ENCODE measurements around the gene BRCC3.

The BRCC3 gene

DNA sequence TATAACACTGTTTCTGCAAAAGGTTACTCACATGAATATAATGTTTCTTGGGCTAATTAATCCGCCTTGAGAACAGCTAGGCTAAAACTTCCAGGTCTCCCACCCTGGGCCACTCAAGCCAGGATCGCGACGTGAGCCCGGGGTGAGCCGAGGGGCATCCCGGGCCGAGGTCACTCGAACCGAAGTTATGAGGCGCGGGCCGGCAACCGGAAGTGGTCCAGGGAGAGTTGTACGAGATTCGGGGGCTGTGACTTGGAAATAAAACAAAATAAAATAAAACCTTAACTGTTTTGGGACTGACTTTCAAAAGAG lies 689 bp upstream of the BRCC3 start:
- Histone ChIP-seq H4K8ac (ENCODE audit: low read depth, low read length) (no peak overlapping the region), H3K4ac (ENCODE audit: low read length) (no peak overlapping the region), H3K14ac (ENCODE audit: low read length) (no peak overlapping the region), H3K23ac (ENCODE audit: low read depth, low read length, poor library complexity) (no peak overlapping the region), H2AK5ac (ENCODE audit: low read depth, low read length) (no peak overlapping the region), H2BK15ac (ENCODE audit: low read length) (no peak overlapping the region), H3K18ac (ENCODE audit: low read length) (peak overlapping the region; percentile 83), H3K36me3 (replicated peaks in 1 of 2; ENCODE audit: control insufficient read depth in 2 of 2, insufficient read depth in 2 of 2, low read length in 2 of 2) (peaks cover 0 to 23% of the 10 kb centered on the region in 2 donors), H2BK5ac (ENCODE audit: low read length) (no peak overlapping the region), H3K9ac (ENCODE audit: low read depth, low read length, poor library complexity) (no peak overlapping the region), H3K4me3 (ENCODE audit: low read length in 2 of 2) (peak overlapping the region; percentile 54 to 84), H2BK120ac (ENCODE audit: low read depth, low read length) (no peak overlapping the region), H2BK12ac (ENCODE audit: low read length) (no peak overlapping the region), H3K79me1 (ENCODE audit: low read depth, low read length) (no peaks in the 10 kb centered on the region), H3K9me3 (replicated peaks in 1 of 2; ENCODE audit: control insufficient read depth in 2 of 2, insufficient read depth in 1 of 2, low read depth in 1 of 2, low read length in 2 of 2) (no peaks in the 10 kb centered on the region), H2AFZ (ENCODE audit: low read length) (peak overlapping the region; percentile 79), H4K91ac (ENCODE audit: low read depth, low read length, poor library complexity) (no peak overlapping the region), H3K27me3 (ENCODE audit: control insufficient read depth in 3 of 3, insufficient read depth in 3 of 3, low read depth in 1 of 3, low read length in 3 of 3) (no peaks in the 10 kb centered on the region), H3K27ac (replicated peaks; ENCODE audit: low read length) (no peak overlapping the region), H3K4me1 (ENCODE audit: control insufficient read depth in 2 of 2, insufficient read depth in 1 of 2, low read depth in 1 of 2, low read length in 2 of 2) (peaks cover 1 to 5% of the 10 kb centered on the region in 2 donors), H3K4me2 (ENCODE audit: insufficient read depth, low read length, poor library complexity, severe bottlenecking) (peak overlapping the region; percentile 47)
- no peak for DNase-seq (ENCODE audit: low spot score)
- WGBS, 2 donors (ENCODE audit: extremely low coverage in 2 of 2, insufficient read length in 2 of 2, insufficient replicate concordance in 1 of 2) = no CpG with 5 or more reads among the region's 16 CpGs

DNA sequence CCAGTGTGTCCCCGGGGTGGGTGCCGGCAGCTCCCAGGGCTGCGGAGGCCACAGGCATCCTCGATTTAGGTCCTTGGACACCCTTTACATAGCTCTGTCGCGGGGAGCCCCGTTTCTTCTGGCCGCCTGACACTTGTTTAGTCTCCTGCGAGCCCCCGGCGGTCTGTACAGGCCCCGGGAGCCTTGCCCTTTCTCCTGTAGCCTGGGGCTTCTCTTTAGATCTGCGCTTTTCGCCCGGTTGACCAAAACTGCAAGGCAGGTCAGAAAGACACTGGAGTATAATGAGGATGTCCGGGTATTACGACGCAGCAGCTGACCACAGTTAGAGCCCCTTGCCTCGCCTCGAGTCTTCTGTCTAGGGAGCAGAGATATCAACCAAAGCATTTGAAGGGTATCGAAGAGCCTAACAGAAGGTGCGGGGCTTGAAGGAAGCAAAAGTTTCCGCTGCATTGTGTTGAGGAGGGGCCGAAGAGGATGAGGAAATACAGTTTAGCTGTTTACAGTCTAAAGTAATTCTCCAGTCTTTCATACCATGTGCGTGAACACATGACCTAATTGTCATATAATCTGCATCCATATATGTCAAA lies 479 bp downstream of the BRCC3 start:
- Histone ChIP-seq H3K27ac (replicated peaks; ENCODE audit: low read length) (peak overlapping the region; percentile 67), H3K27me3 (ENCODE audit: control insufficient read depth in 3 of 3, insufficient read depth in 3 of 3, low read depth in 1 of 3, low read length in 3 of 3) (no peaks in the 10 kb centered on the region), H3K23ac (ENCODE audit: low read depth, low read length, poor library complexity) (no peak overlapping the region), H3K9me3 (replicated peaks in 1 of 2; ENCODE audit: control insufficient read depth in 2 of 2, insufficient read depth in 1 of 2, low read depth in 1 of 2, low read length in 2 of 2) (no peaks in the 10 kb centered on the region), H2BK5ac (ENCODE audit: low read length) (no peak overlapping the region), H2BK12ac (ENCODE audit: low read length) (no peak overlapping the region), H4K8ac (ENCODE audit: low read depth, low read length) (no peak overlapping the region), H2AFZ (ENCODE audit: low read length) (peak overlapping the region; percentile 86), H3K36me3 (replicated peaks in 1 of 2; ENCODE audit: control insufficient read depth in 2 of 2, insufficient read depth in 2 of 2, low read length in 2 of 2) (peaks cover 0 to 32% of the 10 kb centered on the region in 2 donors), H3K4me1 (ENCODE audit: control insufficient read depth in 2 of 2, insufficient read depth in 1 of 2, low read depth in 1 of 2, low read length in 2 of 2) (peaks cover 1 to 5% of the 10 kb centered on the region in 2 donors), H3K4me2 (ENCODE audit: insufficient read depth, low read length, poor library complexity, severe bottlenecking) (peak overlapping the region; percentile 45), H2BK15ac (ENCODE audit: low read length) (no peak overlapping the region), H3K18ac (ENCODE audit: low read length) (peak overlapping the region; percentile 31), H4K91ac (ENCODE audit: low read depth, low read length, poor library complexity) (no peak overlapping the region), H2AK5ac (ENCODE audit: low read depth, low read length) (no peak overlapping the region), H3K4me3 (ENCODE audit: low read length in 2 of 2) (peak overlapping the region; percentile 71 to 98), H3K79me1 (ENCODE audit: low read depth, low read length) (no peaks in the 10 kb centered on the region), H3K4ac (ENCODE audit: low read length) (no peak overlapping the region), H3K14ac (ENCODE audit: low read length) (no peak overlapping the region), H3K9ac (ENCODE audit: low read depth, low read length, poor library complexity) (peak overlapping the region; percentile 78), H2BK120ac (ENCODE audit: low read depth, low read length) (no peak overlapping the region)
- DNase-seq (ENCODE audit: low spot score) = no peak
- no CpG with 5 or more reads among the region's 25 CpGs for WGBS, 2 donors (ENCODE audit: extremely low coverage in 2 of 2, insufficient read length in 2 of 2, insufficient replicate concordance in 1 of 2)

DNA sequence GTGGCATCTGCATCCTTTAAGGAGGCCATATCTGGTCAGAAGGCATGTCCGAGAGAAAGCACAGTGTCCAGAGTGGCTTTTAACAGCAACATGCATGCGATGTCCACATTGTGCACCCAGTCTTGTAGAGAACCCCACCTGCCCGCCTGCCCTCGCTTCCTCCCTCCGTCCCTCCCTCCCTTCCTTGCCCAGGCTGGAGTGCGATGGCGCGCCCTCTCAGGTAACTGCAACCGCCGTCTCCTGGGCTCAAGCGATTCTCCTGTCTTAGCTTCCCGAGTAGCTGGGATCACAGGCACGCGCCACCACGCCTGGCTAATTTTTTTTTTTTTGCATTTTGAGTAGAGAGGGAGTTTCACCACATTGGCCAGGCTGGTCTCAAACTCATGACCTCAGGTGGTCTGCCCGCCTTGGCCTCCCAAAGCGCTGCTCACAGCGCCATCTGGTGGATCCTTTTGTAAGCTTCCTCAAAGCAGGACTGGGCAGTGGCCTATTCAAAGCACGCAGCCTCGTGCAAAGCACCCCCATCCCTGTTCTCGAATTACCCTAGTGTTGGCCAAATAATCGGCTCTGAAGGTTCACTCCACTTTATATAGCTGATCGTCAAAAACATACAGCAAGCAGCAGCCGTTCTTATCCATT lies 15.0 kb downstream of the BRCC3 start:
- no peak overlapping the region for H3K4me2 ChIP-seq (ENCODE audit: insufficient read depth, low read length, poor library complexity, severe bottlenecking)
- DNase-seq (ENCODE audit: low spot score) = no peak
- H3K27me3 ChIP-seq (ENCODE audit: control insufficient read depth in 3 of 3, insufficient read depth in 3 of 3, low read depth in 1 of 3, low read length in 3 of 3) = no peaks in the 10 kb centered on the region
- no peak overlapping the region for H3K23ac ChIP-seq (ENCODE audit: low read depth, low read length, poor library complexity)
- no peak overlapping the region for H3K9ac ChIP-seq (ENCODE audit: low read depth, low read length, poor library complexity)
- no peak overlapping the region for H2BK5ac ChIP-seq (ENCODE audit: low read length)
- H2AFZ ChIP-seq (ENCODE audit: low read length) = no peak overlapping the region
- H2BK12ac ChIP-seq (ENCODE audit: low read length) = no peak overlapping the region
- H2BK15ac ChIP-seq (ENCODE audit: low read length) = no peak overlapping the region
- no peak overlapping the region for H4K8ac ChIP-seq (ENCODE audit: low read depth, low read length)
- no peak overlapping the region for H3K27ac ChIP-seq (replicated peaks; ENCODE audit: low read length)
- H2BK120ac ChIP-seq (ENCODE audit: low read depth, low read length) = no peak overlapping the region
- H3K4me3 ChIP-seq (ENCODE audit: low read length in 2 of 2) = no peak overlapping the region
- no peak overlapping the region for H3K4ac ChIP-seq (ENCODE audit: low read length)
- no peak overlapping the region for H2AK5ac ChIP-seq (ENCODE audit: low read depth, low read length)
- H3K36me3 ChIP-seq (replicated peaks in 1 of 2; ENCODE audit: control insufficient read depth in 2 of 2, insufficient read depth in 2 of 2, low read length in 2 of 2) = peaks cover 7 to 49% of the 10 kb centered on the region in 2 donors
- H3K9me3 ChIP-seq (replicated peaks in 1 of 2; ENCODE audit: control insufficient read depth in 2 of 2, insufficient read depth in 1 of 2, low read depth in 1 of 2, low read length in 2 of 2) = no peaks in the 10 kb centered on the region
- no CpG with 5 or more reads among the region's 24 CpGs for WGBS, 2 donors (ENCODE audit: extremely low coverage in 2 of 2, insufficient read length in 2 of 2, insufficient replicate concordance in 1 of 2)
- no peaks in the 10 kb centered on the region for H3K4me1 ChIP-seq (ENCODE audit: control insufficient read depth in 2 of 2, insufficient read depth in 1 of 2, low read depth in 1 of 2, low read length in 2 of 2)
- no peak overlapping the region for H3K14ac ChIP-seq (ENCODE audit: low read length)
- no peaks in the 10 kb centered on the region for H3K79me1 ChIP-seq (ENCODE audit: low read depth, low read length)
- no peak overlapping the region for H4K91ac ChIP-seq (ENCODE audit: low read depth, low read length, poor library complexity)
- no peak overlapping the region for H3K18ac ChIP-seq (ENCODE audit: low read length)

DNA sequence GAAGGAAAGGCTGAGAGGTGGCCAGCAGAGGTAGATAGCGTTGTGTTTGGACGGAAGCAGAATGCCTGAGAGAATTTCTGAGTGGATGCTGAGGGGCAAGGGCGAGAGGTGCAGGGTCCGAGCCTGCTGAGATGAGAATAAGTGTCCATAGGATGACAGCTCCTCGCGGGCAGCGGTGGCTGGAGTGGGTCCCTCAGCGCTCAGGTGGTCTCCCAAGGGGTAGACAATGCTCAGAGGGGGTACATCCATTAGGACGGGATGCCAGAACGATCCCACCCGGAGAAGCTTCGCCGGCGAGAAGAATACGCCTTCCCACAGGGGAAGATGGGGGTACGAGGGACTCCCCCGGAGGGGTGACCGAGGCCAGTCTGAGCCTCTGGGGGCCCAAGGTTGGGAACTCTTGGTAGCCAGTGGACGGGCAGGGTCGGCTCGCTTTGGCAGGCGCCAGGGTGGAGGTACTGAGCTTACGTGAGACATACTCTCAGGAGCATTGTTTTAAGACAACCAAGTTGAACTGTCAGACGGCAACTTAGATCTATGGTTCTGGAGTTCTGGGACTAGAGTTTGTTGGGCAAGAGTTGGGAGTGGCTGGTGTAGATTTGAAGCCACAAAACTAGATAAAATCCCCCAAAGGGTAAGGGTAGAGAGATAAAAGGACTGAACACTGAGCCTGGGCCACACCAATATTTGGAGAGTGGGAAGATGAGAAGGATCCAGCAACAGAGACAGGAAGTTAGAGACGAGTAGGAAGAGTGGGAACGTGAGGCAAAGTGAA lies 15.8 kb downstream of the BRCC3 start:
- Histone ChIP-seq H3K4me2 (ENCODE audit: insufficient read depth, low read length, poor library complexity, severe bottlenecking) (no peak overlapping the region), H3K79me1 (ENCODE audit: low read depth, low read length) (no peaks in the 10 kb centered on the region), H3K23ac (ENCODE audit: low read depth, low read length, poor library complexity) (no peak overlapping the region), H3K14ac (ENCODE audit: low read length) (no peak overlapping the region), H3K9me3 (replicated peaks in 1 of 2; ENCODE audit: control insufficient read depth in 2 of 2, insufficient read depth in 1 of 2, low read depth in 1 of 2, low read length in 2 of 2) (no peaks in the 10 kb centered on the region), H2BK120ac (ENCODE audit: low read depth, low read length) (no peak overlapping the region), H3K4me1 (ENCODE audit: control insufficient read depth in 2 of 2, insufficient read depth in 1 of 2, low read depth in 1 of 2, low read length in 2 of 2) (no peaks in the 10 kb centered on the region), H2BK12ac (ENCODE audit: low read length) (no peak overlapping the region), H4K8ac (ENCODE audit: low read depth, low read length) (no peak overlapping the region), H3K18ac (ENCODE audit: low read length) (no peak overlapping the region), H2BK5ac (ENCODE audit: low read length) (no peak overlapping the region), H3K4ac (ENCODE audit: low read length) (no peak overlapping the region), H3K27me3 (ENCODE audit: control insufficient read depth in 3 of 3, insufficient read depth in 3 of 3, low read depth in 1 of 3, low read length in 3 of 3) (no peaks in the 10 kb centered on the region), H4K91ac (ENCODE audit: low read depth, low read length, poor library complexity) (no peak overlapping the region), H2AK5ac (ENCODE audit: low read depth, low read length) (no peak overlapping the region), H3K9ac (ENCODE audit: low read depth, low read length, poor library complexity) (no peak overlapping the region), H3K27ac (replicated peaks; ENCODE audit: low read length) (no peak overlapping the region), H3K4me3 (ENCODE audit: low read length in 2 of 2) (no peak overlapping the region), H2AFZ (ENCODE audit: low read length) (no peak overlapping the region), H3K36me3 (replicated peaks in 1 of 2; ENCODE audit: control insufficient read depth in 2 of 2, insufficient read depth in 2 of 2, low read length in 2 of 2) (peaks cover 7 to 54% of the 10 kb centered on the region in 2 donors), H2BK15ac (ENCODE audit: low read length) (no peak overlapping the region)
- WGBS, 2 donors (ENCODE audit: extremely low coverage in 2 of 2, insufficient read length in 2 of 2, insufficient replicate concordance in 1 of 2) = no CpG with 5 or more reads among the region's 26 CpGs
- no peak for DNase-seq (ENCODE audit: low spot score)
